Fibroblast of the aortic adventitia (primary cell): ENCODE results near the gene NLRP6. TPM values are rescaled to one million over a fixed set of nuclear protein-coding genes. Genes with fewer than 3 reads are reported as not detected.
"Not testable (repeated sequence)": the region's sequence is repeated elsewhere in the genome, so short reads cannot be mapped to it uniquely, and the experiment has no call there.

Experiments used
- DNase-seq: peaks from one replicate; pipeline ENCODE4 v3.0.0-alpha.2; 2010; ENCODE audit warnings: low read depth
- H3K4me3 ChIP-seq: 2 replicates; pipeline ENCODE4 v1.5.1; 2011; ENCODE audit warnings: low read depth, mild to moderate bottlenecking, control low read depth, low read length, moderate library complexity
- total RNA-seq: library from RNA; depleted of rRNA; stranded (reverse); fragments of >200 nt; gene quantifications from 2 replicates; pipeline ENCODE4 v1.2.3, GENCODE V29; 2012; ENCODE audit warnings: low replicate concordance
- TF ChIP-seq, protein P1 (sequence below): IDR thresholded peaks from 2 replicates; pipeline ENCODE4 v1.5.1; 2011; ENCODE audit warnings: mild to moderate bottlenecking, low read length, control low read depth, inconsistent platforms; ENCODE audit not compliant: insufficient read depth

Gene NLRP6
- total RNA-seq, 1 donor: not detected

DNA sequence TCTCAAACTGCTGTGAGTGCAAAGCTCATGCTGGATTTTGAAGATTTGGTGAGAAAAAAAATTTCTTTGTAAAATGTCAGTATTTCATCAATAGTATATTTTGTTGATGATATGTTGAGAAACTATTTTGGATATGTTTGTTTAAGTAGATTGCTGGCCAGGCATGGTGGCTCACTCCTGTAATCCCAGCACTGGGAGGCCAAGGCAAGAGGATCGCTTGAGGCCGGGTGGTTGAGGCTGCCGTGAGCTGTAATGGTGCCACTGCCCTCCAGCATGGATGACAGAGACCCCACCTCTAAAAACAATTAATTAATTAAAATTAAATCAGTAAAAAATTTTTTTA lies 49.3 kb downstream of the NLRP6 start:
- no peak overlapping the region for H3K4me3 ChIP-seq
- DNase-seq: peak; percentile 51
- TF ChIP-seq, protein P1, sequence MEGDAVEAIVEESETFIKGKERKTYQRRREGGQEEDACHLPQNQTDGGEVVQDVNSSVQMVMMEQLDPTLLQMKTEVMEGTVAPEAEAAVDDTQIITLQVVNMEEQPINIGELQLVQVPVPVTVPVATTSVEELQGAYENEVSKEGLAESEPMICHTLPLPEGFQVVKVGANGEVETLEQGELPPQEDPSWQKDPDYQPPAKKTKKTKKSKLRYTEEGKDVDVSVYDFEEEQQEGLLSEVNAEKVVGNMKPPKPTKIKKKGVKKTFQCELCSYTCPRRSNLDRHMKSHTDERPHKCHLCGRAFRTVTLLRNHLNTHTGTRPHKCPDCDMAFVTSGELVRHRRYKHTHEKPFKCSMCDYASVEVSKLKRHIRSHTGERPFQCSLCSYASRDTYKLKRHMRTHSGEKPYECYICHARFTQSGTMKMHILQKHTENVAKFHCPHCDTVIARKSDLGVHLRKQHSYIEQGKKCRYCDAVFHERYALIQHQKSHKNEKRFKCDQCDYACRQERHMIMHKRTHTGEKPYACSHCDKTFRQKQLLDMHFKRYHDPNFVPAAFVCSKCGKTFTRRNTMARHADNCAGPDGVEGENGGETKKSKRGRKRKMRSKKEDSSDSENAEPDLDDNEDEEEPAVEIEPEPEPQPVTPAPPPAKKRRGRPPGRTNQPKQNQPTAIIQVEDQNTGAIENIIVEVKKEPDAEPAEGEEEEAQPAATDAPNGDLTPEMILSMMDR: no peak

DNA sequence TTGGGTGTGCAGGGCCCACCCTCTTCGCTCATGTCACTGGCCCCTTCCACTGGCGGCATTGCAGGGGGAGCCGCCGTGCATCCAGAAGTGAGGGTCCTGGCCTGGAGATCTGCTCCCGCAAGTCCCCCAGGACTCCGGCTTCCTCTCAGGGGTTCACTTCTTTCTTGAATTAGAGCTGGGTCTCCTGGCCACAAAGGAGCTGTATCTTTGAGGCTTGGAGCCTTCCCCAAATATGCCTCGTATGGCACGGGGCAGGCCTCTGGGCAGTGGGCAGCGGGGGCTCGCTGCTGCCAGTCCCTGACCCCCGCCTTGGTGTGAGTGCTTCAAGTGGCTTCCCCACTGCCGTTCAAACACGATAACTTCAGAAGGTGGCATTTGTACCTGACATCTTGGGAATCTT lies 49.8 kb downstream of the NLRP6 start:
- TF ChIP-seq, protein P1: no peak
- DNase-seq: no peak
- no peak overlapping the region for H3K4me3 ChIP-seq

DNA sequence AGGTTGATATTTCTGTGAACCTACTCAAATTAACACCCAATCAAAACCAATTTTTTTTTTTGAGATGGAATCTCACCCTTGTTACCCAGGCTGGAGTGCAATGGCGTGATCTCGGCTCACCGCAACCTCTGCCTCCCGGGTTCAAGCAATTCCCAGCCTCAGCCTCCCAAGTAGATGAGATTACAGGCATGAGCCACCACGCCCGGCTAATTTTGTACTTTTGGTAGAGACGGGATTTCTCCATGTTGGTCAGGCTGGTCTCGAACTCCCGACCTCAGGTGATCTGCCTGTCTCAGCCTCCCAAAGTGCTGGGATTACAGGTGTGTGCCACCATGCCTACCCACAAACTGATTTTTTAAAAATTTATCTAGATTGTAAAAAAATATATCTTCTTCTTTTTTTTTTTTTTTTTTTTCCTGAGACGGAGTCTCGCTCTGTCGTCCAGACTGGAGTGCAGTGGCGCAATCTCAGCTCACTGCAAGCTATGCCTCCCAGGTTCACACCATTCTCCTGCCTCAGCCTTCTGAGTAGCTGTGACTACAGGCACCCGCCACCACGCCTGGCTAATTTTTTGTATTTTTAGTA lies 50.4 kb downstream of the NLRP6 start:
- not testable (repeated sequence) for DNase-seq, H3K4me3 ChIP-seq

DNA sequence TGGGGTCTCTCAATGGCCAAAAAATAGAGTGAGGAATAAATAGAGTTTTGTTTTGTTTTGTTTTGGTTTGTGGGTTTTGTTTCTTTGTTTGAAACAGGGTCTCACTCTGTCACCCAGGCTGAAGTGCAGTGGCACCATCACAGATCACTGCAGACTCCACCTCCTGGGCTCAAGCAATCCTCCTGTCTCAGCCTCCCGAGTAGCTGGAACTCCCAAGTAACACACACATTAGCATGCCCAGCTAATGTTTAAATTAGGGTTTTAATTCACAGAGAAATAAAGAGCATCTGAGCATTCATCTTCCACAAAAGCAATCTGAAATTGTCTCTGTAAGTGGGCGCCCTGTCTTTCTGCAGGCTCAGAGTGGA lies 51.7 kb downstream of the NLRP6 start:
- no peak for DNase-seq
- H3K4me3 ChIP-seq: no peak overlapping the region
- TF ChIP-seq, protein P1: no peak

DNA sequence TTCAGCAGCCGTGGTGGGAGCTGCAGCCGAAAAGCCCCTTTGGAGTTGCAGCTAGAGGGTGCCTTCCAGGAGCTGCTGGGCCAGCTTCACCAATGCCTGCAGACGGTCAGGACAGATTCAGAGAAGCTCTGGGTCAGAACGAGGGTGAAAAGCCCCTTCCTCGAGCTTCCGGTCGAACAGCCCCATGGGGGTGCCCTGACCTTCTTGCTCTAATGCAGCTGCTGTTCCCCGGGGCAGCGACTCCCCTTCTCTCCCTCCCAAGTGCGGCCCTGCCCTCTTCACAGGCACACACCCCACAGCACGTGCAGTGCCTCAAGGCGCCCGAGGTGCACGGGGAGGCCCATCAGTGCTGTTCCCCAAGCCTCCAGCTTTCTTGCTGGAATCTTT lies 52.1 kb downstream of the NLRP6 start:
- no peak overlapping the region for H3K4me3 ChIP-seq
- no peak for DNase-seq
- TF ChIP-seq, protein P1: no peak

DNA sequence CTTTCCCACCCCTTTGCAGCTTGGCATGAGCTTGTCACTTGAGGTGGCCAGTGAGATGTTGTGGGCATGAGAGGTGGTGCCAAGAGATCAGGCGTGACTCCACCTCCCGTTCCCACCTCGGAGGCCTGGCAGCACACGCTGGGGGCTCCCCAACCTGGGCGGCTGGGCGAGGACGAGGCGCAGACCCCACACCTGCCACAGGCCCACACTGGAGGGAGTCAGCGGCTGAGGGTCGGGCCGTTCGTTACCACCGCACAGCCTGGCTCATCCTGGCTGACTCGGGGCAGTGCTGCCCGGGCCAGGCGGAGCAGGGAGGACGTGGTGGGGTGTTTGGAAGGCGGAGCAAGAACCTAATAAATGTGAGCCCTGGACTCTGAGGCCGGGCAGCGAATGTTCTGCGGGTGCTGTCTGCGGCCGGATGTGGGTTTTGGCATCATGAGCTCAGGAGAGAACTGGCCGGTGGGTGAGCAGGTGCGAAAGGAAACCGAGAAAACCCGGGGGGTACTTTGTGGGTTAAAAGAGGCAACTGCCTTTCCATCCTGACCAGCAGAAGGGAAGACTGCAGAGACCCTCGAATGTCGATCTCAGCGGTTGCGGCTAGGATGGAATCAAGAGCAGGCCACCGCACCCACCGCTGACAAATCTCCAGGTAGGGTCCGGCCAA lies 52.6 kb downstream of the NLRP6 start:
- no peak for DNase-seq
- TF ChIP-seq, protein P1: no peak
- no peak overlapping the region for H3K4me3 ChIP-seq

DNA sequence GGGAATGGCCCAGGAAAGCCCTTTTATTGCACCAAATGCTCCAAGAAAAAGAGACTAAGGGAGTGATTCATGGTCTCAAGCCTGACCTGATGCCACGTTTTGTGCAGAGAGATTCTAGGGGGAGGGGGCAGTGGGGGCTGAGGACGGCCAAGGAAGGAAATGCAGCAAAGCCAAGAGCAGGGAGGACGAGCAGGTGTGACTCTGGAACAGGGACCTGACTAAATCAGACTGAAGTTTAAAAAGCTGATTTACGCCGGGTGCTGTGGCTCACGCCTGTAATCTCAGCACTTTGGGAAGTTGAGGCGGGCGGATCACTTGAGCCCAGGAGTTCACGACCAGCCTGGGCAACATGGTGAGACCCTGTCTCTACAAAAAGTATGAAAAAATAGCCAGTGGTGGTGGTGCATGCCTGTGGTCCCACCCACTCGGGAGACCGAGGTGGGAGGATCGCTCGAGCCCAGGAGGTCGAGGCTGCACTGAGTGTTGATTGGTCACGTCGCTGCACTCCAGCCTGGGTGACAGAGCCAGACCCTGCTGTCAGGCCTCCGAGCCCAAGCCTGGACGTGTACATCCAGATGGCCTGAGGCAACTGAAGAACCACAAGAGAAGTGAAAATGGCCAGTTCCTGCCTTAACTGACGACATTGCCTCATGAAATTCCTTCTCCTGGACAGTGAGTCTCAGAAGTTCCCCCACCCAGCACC lies 53.3 kb downstream of the NLRP6 start:
- TF ChIP-seq, protein P1: no peak
- no peak for DNase-seq
- H3K4me3 ChIP-seq: no peak overlapping the region
